Gastrocnemius medialis (tissue), 4 donors: ENCODE results near the gene TMEM240. TPM values are rescaled to one million over a fixed set of nuclear protein-coding genes. Genes with fewer than 3 reads are reported as not detected.

ENCODE experiments used
- ATAC-seq, 2 donors: fragments of 150-250 bp; one replicate each; pipeline ENCODE4 v1.9.1; 2016
- DNase-seq, 2 donors: peaks; one replicate each; pipeline ENCODE4 v3.0.0-alpha.2; 2019
- H3K27ac ChIP-seq, 4 donors: fragments of 200-600 bp; sonication (generic); 1 replicate in 1 of 4; 2 replicates in 3 of 4; pipeline ENCODE4 v1.5.1; 2016 to 2018; ENCODE audit warnings: mild to moderate bottlenecking in 2 of 4, moderate library complexity in 1 of 4
- H3K27me3 ChIP-seq, 3 donors: fragments of 200-600 bp; sonication (generic) in 2 of 3; 1 replicate in 1 of 3; 2 replicates in 2 of 3; pipeline versions ENCODE4 v1.5.1 to v1.6.0; 2016 to 2019; ENCODE audit warnings: mild to moderate bottlenecking in 1 of 3, moderate library complexity in 1 of 3
- H3K36me3 ChIP-seq, 2 donors: fragments of 200-600 bp; sonication (generic) in 1 of 2; one replicate each; pipeline ENCODE4 v1.5.1; 2017 to 2018
- H3K4me1 ChIP-seq, 2 donors: fragments of 200-600 bp; sonication (generic) in 1 of 2; one replicate each; pipeline ENCODE4 v1.5.1; 2016 to 2017; ENCODE audit warnings: mild to moderate bottlenecking in 2 of 2
- H3K4me3 ChIP-seq, 4 donors: fragments of 200-600 bp; sonication (generic) in 3 of 4; 1 replicate in 1 of 4; 2 replicates in 3 of 4; pipeline ENCODE4 v1.5.1; 2016 to 2019; ENCODE audit warnings: mild to moderate bottlenecking in 2 of 4
- H3K9me3 ChIP-seq, 3 donors: fragments of 200-600 bp; sonication (generic) in 2 of 3; 1 replicate in 1 of 3; 2 replicates in 2 of 3; pipeline ENCODE4 v1.5.1; 2016 to 2019
- POLR2A ChIP-seq, 2 donors: fragments of 450-650 bp; IDR thresholded peaks; one replicate each; pipeline ENCODE4 v1.6.1; 2017; ENCODE audit warnings: antibody characterized with exemption in 2 of 2, mild to moderate bottlenecking in 2 of 2, moderate library complexity in 2 of 2
- in situ Hi-C, 4 donors: fragments of 200-750 bp; cut with MboI; loops; one replicate each; pipeline versions ENCODE4 v1.15.0 to v1.8.0; 2017; ENCODE audit warnings: low sequenced_read_pairs in 4 of 4
- intact Hi-C: fragments of 100-400 bp; cut with DNase I; formaldehyde crosslinking; loops from one replicate; pipeline ENCODE4 v1.15.1; 2023; ENCODE audit warnings: low total_unique reads
- total RNA-seq, 4 donors: library from RNA; depleted of rRNA; stranded (reverse); fragments of >200 nt; gene quantifications; one replicate each; pipeline versions ENCODE4 v1.1.0 to v1.2.3, GENCODE V29; 2016
- TF ChIP-seq, protein P1 (sequence below), 5 experiments: fragments of 450-650 bp in 3 of 5; fragments of 200-600 bp in 2 of 5; sonication (generic) in 2 of 5; IDR thresholded peaks in 4 of 5; conservative IDR thresholded peaks in 1 of 5; 1 replicate in 4 of 5; 2 replicates in 1 of 5; pipeline ENCODE4 v1.5.1; 2016 to 2019; ENCODE audit warnings: antibody characterized with exemption in 5 of 5, mild to moderate bottlenecking in 3 of 5, moderate library complexity in 3 of 5

TMEM240 gene
- total RNA-seq, 4 donors from 2014 or later = 1.1 to 2.0 (median 1.9) TPM; not detected in 1

DNA sequence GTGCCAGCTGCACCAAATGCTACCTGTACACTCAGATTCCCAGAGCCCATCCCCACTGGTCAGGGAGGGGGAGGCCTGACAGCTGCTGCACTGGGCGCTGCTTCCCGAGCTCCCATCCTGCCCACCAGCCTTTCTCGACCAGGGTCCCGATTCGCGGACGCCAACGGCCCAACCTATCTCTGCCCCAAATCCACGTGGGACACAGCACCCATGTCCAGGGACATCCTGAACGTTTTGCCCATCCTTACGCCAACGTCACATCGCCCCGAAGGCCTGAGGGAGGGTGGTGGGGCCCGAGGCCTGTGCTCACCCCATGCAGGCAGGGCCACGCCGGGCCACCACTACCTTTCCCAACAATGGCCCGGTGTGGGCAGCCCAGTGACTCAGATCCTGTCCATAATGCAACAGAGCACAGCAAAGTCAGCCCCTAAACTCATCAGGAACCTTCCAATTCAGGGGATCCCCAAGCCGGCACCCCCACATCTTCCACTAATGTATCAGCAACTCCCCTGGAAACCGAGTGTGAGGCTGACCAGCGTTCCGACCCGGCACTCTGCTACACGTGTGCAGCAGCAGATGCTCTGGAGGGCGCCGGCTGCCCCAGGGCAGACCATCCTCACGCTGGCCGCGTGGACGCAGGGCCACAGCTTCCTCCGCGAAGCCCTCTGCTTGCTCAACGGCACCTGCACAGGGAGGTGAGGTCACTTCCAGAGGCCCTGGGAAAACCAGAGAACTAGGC, 11.3 kb upstream of the TMEM240 start:
- H3K36me3 ChIP-seq = no peaks in the 10 kb centered on the region
- H3K4me3 ChIP-seq = no peak overlapping the region
- DNase-seq (no peak), ATAC-seq (no peak)
- in situ Hi-C loops (no loop called here), intact Hi-C loops (no loop called here)
- H3K9me3 ChIP-seq = no peaks in the 10 kb centered on the region
- H3K27me3 ChIP-seq = no peaks in the 10 kb centered on the region
- H3K27ac ChIP-seq = peak overlapping the region in 2 of 4 donors; percentile 75 to 90
- TF ChIP-seq, protein P1, sequence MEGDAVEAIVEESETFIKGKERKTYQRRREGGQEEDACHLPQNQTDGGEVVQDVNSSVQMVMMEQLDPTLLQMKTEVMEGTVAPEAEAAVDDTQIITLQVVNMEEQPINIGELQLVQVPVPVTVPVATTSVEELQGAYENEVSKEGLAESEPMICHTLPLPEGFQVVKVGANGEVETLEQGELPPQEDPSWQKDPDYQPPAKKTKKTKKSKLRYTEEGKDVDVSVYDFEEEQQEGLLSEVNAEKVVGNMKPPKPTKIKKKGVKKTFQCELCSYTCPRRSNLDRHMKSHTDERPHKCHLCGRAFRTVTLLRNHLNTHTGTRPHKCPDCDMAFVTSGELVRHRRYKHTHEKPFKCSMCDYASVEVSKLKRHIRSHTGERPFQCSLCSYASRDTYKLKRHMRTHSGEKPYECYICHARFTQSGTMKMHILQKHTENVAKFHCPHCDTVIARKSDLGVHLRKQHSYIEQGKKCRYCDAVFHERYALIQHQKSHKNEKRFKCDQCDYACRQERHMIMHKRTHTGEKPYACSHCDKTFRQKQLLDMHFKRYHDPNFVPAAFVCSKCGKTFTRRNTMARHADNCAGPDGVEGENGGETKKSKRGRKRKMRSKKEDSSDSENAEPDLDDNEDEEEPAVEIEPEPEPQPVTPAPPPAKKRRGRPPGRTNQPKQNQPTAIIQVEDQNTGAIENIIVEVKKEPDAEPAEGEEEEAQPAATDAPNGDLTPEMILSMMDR (IDR thresholded peaks at IDR 0.05 in 4 of 5, conservative IDR thresholded peaks at IDR 0.05 in 1 of 5) = no peak
- no peak for TF ChIP-seq POLR2A (IDR thresholded peaks at IDR 0.05)
- H3K4me1 ChIP-seq = peaks cover 41 to 53% of the 10 kb centered on the region in 2 donors

DNA sequence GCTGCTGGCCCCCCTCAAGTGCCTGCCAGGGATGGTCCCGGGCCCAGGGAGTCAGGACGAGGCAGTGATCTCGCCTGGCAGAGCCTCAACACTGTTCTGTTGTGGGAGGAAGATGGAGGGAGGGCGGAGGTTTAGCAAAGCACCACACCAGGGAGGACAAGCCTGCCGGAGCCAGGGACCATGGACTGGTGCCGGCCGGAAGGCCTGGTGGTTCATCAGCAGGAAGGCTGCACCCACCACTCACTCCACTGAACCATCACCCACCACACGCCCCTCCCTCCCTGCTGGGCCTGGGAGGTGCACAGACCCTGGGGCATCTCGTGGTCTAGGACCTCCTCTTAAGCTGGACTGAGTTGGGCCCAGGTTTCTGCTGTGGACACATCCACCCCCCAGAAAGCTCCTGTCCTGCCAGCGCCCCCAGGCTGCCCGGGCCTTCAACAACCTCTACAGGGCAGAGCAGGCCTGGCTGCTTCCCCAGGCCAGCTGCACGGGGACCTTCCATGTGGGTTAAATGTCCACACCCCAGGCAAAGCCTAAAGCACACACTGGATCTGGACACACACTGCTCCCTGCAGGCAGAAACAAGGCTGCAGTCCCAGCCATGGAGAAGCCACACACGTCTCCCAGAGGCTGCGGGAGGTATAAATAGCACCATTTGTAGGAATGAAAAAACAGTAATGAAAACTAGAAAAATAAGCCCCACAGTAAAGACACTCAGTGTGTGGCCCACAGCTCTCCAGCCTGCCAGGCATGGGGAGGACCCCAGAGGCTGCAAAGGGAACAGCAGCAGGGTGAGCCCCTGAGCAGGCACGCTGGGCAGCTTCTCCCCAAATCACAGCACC, 10.4 kb upstream of the TMEM240 start:
- Histone ChIP-seq H3K27ac (peak overlapping the region; percentile 45 to 90 (median 68)), H3K27me3 (no peaks in the 10 kb centered on the region), H3K9me3 (no peaks in the 10 kb centered on the region), H3K36me3 (no peaks in the 10 kb centered on the region), H3K4me1 (peaks cover 39 to 50% of the 10 kb centered on the region in 2 donors), H3K4me3 (no peak overlapping the region)
- peak in 1 of 2 donors; percentile 71 for DNase-seq
- peak in 1 of 2 donors; percentile 51 for ATAC-seq
- intact Hi-C loops = no loop called here
- TF ChIP-seq POLR2A (IDR thresholded peaks at IDR 0.05) = no peak
- TF ChIP-seq, protein P1 (IDR thresholded peaks at IDR 0.05 in 4 of 5, conservative IDR thresholded peaks at IDR 0.05 in 1 of 5) = peak in 4 of 5 experiments; percentile 23 to 49 (median 40)
- in situ Hi-C loops = no loop called here

DNA sequence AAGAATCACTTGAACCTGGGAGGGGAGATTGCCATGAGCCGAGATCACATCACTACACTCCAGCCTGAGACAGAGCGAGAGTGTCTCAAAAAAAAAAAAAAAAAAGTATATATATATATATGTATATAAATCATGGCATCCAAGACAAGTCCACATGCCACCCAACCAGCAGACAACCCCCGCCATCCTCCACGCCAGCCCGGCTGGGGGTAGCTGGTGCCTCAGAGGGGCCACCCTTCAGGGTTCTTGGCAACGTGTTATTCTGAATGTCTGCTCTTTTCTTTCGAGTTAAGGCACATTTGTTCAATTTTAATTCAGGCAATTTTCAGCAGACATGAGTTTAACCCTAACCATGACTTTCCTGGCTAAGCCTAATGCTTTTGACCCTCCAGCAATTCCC, 9.7 kb upstream of the TMEM240 start:
- ATAC-seq = no peak
- peak overlapping the region; percentile 45 to 90 (median 68) for H3K27ac ChIP-seq
- DNase-seq = no peak

DNA sequence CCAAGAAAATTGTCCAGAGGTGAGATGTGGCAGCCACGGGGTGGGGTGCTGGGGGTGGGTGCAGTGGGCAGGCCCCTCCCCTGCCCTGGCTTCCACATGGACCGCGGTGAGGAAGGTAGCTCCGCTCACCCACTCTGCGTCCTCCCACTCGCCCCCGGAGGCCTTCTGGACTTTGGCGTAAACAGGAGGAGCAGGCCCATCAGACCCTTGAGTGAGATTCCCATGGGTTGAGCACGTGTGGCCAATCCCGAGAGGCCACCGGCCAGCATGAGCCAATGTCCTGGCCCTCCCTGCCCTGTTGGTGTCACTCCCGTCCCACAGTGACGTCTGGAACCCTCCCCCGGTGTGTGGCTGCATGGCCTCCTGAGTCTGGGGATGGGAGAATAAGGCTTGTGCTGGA, 8.2 kb upstream of the TMEM240 start:
- Histone ChIP-seq H3K4me3 (no peak overlapping the region), H3K36me3 (peaks cover 0 to 3% of the 10 kb centered on the region in 2 donors), H3K27me3 (no peaks in the 10 kb centered on the region), H3K9me3 (no peaks in the 10 kb centered on the region), H3K4me1 (peaks cover 19 to 36% of the 10 kb centered on the region in 2 donors), H3K27ac (peak overlapping the region in 1 of 4 donors; percentile 90)
- in situ Hi-C loops = no loop called here
- no peak for ATAC-seq
- TF ChIP-seq, protein P1 (IDR thresholded peaks at IDR 0.05 in 4 of 5, conservative IDR thresholded peaks at IDR 0.05 in 1 of 5) = no peak
- TF ChIP-seq POLR2A (IDR thresholded peaks at IDR 0.05) = no peak
- no peak for DNase-seq
- intact Hi-C loops = no loop called here

More for the DNA sequence above, 9.7 kb upstream of the TMEM240 start:
- TF ChIP-seq, protein P1 (IDR thresholded peaks at IDR 0.05 in 4 of 5, conservative IDR thresholded peaks at IDR 0.05 in 1 of 5) = no peak
- TF ChIP-seq POLR2A (IDR thresholded peaks at IDR 0.05) = no peak
- Histone ChIP-seq H3K27me3 (no peaks in the 10 kb centered on the region), H3K4me3 (no peak overlapping the region), H3K36me3 (no peaks in the 10 kb centered on the region), H3K9me3 (no peaks in the 10 kb centered on the region), H3K4me1 (peaks cover 33 to 43% of the 10 kb centered on the region in 2 donors)
- in situ Hi-C loops (no loop called here), intact Hi-C loops (no loop called here)
